ENCODE data around the gene MXRA7. TPM values are rescaled to one million over a fixed set of nuclear protein-coding genes. Genes with fewer than 3 reads are reported as not detected.

Gene MXRA7
- total RNA-seq, 2 donors from 2014 or later: 76.1 to 285 TPM

- intact Hi-C loops (cut with DNase I): no loop called here
- H3K27me3 ChIP-seq (replicated peaks; ENCODE audit: insufficient read depth): no peaks in the 10 kb centered on the region
- no peak overlapping the region for H3K4me3 ChIP-seq
- no peaks in the 10 kb centered on the region for H3K9me3 ChIP-seq
- WGBS: 72% methylated on average over 12 of the region's 12 CpGs
- TF ChIP-seq CTCF (IDR thresholded peaks at IDR 0.05) (no peak), POLR2AphosphoS5 (IDR thresholded peaks at IDR 0.05) (no peak), POLR2A (IDR thresholded peaks at IDR 0.05) (no peak)
- H3K4me1 ChIP-seq (replicated peaks): no peaks in the 10 kb centered on the region
- H3K36me3 ChIP-seq: no peaks in the 10 kb centered on the region
- no peak for DNase-seq (ENCODE audit: low spot score)
- no peak overlapping the region for H3K27ac ChIP-seq
Measured at GRCh38 chr17:76753061-76753961, 42.5 kb upstream of the MXRA7 start.

- 92% methylated on average over 4 of the region's 4 CpGs for WGBS
- H3K4me3 ChIP-seq: no peak overlapping the region
- TF ChIP-seq POLR2A (IDR thresholded peaks at IDR 0.05): no peak
- TF ChIP-seq POLR2AphosphoS5 (IDR thresholded peaks at IDR 0.05): no peak
- no peak for TF ChIP-seq CTCF (IDR thresholded peaks at IDR 0.05)
- no peaks in the 10 kb centered on the region for H3K36me3 ChIP-seq
- intact Hi-C loops (cut with DNase I): no loop called here
- no peaks in the 10 kb centered on the region for H3K27me3 ChIP-seq (replicated peaks; ENCODE audit: insufficient read depth)
- H3K27ac ChIP-seq: no peak overlapping the region
- no peaks in the 10 kb centered on the region for H3K4me1 ChIP-seq (replicated peaks)
- no peaks in the 10 kb centered on the region for H3K9me3 ChIP-seq
- no peak for DNase-seq (ENCODE audit: low spot score)
Measured at GRCh38 chr17:76752006-76752405, 41.2 kb upstream of the MXRA7 start.

GRCh38 chr17:76751416-76751993, 40.7 kb upstream of the MXRA7 start:
- Histone ChIP-seq H3K27ac (no peak overlapping the region), H3K9me3 (no peaks in the 10 kb centered on the region), H3K27me3 (replicated peaks; ENCODE audit: insufficient read depth) (no peaks in the 10 kb centered on the region), H3K4me3 (no peak overlapping the region), H3K36me3 (no peaks in the 10 kb centered on the region), H3K4me1 (replicated peaks) (no peaks in the 10 kb centered on the region)
- WGBS: 94% methylated on average over 3 of the region's 3 CpGs
- intact Hi-C loops (cut with DNase I): no loop called here
- no peak for DNase-seq (ENCODE audit: low spot score)
- no peak for TF ChIP-seq CTCF (IDR thresholded peaks at IDR 0.05)
- TF ChIP-seq POLR2AphosphoS5 (IDR thresholded peaks at IDR 0.05): no peak
- TF ChIP-seq POLR2A (IDR thresholded peaks at IDR 0.05): no peak

DNA sequence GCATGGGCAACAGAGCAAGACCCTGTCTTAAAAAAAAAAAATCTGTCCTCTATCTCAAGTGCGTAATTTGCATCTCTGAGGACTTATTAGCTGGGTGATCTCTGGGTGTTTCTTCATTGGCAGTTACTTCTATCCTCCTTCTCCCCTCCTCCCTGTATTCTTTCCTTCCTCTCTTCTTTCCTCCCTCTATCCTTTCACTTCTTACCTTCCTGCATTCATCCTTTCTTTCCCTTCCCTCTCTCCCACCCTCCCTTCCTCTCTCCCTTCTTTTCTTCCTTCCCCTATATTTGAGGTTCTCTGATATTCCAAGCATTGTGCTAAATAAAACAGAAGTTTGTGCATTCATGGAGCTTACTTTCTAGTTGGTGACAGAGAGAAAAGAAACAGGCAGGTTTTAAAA, 37.9 kb upstream of the MXRA7 start:
- WGBS: 100% methylated on average over 1 of the region's 1 CpG
- no peak overlapping the region for H3K27ac ChIP-seq
- no peaks in the 10 kb centered on the region for H3K36me3 ChIP-seq
- H3K4me3 ChIP-seq: no peak overlapping the region
- H3K4me1 ChIP-seq (replicated peaks): no peaks in the 10 kb centered on the region
- TF ChIP-seq CTCF (IDR thresholded peaks at IDR 0.05): no peak
- no peak for TF ChIP-seq POLR2AphosphoS5 (IDR thresholded peaks at IDR 0.05)
- TF ChIP-seq POLR2A (IDR thresholded peaks at IDR 0.05): no peak
- no peaks in the 10 kb centered on the region for H3K9me3 ChIP-seq
- intact Hi-C loops (cut with DNase I): no loop called here
- no peaks in the 10 kb centered on the region for H3K27me3 ChIP-seq (replicated peaks; ENCODE audit: insufficient read depth)
- no peak for DNase-seq (ENCODE audit: low spot score)
